ENCODE results near the gene RAPH1.
"Not testable (repeated sequence)": the region's sequence is repeated elsewhere in the genome, so short reads cannot be mapped to it uniquely, and the experiment has no call there.

The RAPH1 gene

DNA sequence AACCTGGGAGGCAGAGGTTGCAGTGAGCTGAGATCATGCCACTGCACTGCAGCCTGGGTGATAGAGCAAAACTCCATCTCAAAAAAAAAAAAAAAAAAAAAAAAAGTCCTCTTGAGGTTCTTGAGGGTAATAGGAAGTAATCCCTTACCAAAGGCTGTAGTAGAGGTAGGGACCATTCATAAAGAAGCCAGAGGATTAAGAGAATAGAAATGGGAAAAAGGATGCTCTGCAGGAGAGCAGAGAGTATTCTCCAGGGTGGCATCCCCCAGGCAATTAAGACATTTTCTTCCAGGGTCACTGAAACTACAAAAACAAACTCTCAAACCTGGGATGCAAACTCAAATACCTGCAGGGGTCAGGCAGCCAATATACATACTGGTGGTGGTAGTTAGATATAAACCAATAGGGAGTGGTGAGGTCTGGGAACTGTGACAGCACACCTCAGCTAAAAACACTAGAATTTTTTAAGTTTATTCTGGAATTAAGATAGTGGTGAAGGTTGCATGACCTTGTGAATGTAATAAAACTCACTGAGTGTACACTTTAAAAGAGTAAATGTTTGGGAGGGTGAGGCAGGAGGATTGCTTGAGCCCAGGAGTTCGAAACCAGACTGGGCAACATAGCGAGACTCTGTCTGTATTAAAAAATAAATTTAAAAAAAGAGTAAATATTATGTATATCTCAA lies 24.7 kb downstream of the RAPH1 start:
- Histone ChIP-seq H4K20me1 (ENCODE audit: insufficient read depth, low read length) (no peaks in the 10 kb centered on the region), H3K4me2 (ENCODE audit: low read length) (no peak overlapping the region), H3K9me3 (ENCODE audit: insufficient read depth, low read length) (no peaks in the 10 kb centered on the region), H3K4me3 (ENCODE audit: low read length) (no peak overlapping the region), H3K27ac (ENCODE audit: low read length) (no peak overlapping the region), H3K36me3 (replicated peaks; ENCODE audit: low read depth, low read length) (no peaks in the 10 kb centered on the region), H3K79me2 (ENCODE audit: low read length) (no peaks in the 10 kb centered on the region), H3K27me3 (ENCODE audit: low read depth, low read length) (peaks cover 4% of the 10 kb centered on the region; the same call in 1 of the 2 replicates), H2AFZ (ENCODE audit: low read depth, low read length) (no peak overlapping the region), H3K9ac (ENCODE audit: low read length) (no peak overlapping the region), H3K4me1 (ENCODE audit: low read length) (peaks cover 12% of the 10 kb centered on the region)
- no peak for TF ChIP-seq EZH2phosphoT487 (IDR thresholded peaks at IDR 0.05; ENCODE audit: low read depth)
- TF ChIP-seq, protein P1, sequence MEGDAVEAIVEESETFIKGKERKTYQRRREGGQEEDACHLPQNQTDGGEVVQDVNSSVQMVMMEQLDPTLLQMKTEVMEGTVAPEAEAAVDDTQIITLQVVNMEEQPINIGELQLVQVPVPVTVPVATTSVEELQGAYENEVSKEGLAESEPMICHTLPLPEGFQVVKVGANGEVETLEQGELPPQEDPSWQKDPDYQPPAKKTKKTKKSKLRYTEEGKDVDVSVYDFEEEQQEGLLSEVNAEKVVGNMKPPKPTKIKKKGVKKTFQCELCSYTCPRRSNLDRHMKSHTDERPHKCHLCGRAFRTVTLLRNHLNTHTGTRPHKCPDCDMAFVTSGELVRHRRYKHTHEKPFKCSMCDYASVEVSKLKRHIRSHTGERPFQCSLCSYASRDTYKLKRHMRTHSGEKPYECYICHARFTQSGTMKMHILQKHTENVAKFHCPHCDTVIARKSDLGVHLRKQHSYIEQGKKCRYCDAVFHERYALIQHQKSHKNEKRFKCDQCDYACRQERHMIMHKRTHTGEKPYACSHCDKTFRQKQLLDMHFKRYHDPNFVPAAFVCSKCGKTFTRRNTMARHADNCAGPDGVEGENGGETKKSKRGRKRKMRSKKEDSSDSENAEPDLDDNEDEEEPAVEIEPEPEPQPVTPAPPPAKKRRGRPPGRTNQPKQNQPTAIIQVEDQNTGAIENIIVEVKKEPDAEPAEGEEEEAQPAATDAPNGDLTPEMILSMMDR (IDR thresholded peaks at IDR 0.05; ENCODE audit: low read depth, low read length), result no peak

GRCh38 chr2:203503460-203503859 lies 31.6 kb downstream of the RAPH1 start:
- not testable (repeated sequence) for H3K4me1 ChIP-seq (ENCODE audit: low read length); H3K4me2 ChIP-seq (ENCODE audit: low read length); H3K9ac ChIP-seq (ENCODE audit: low read length); H3K4me3 ChIP-seq (ENCODE audit: low read length); H3K27me3 ChIP-seq (ENCODE audit: low read depth, low read length); H3K36me3 ChIP-seq (replicated peaks; ENCODE audit: low read depth, low read length); H3K9me3 ChIP-seq (ENCODE audit: insufficient read depth, low read length); H2AFZ ChIP-seq (ENCODE audit: low read depth, low read length); H4K20me1 ChIP-seq (ENCODE audit: insufficient read depth, low read length); H3K27ac ChIP-seq (ENCODE audit: low read length); H3K79me2 ChIP-seq (ENCODE audit: low read length)

- Histone ChIP-seq H3K4me3 (ENCODE audit: low read length) (no peak overlapping the region), H2AFZ (ENCODE audit: low read depth, low read length) (no peak overlapping the region), H3K4me2 (ENCODE audit: low read length) (no peak overlapping the region), H3K27ac (ENCODE audit: low read length) (no peak overlapping the region), H3K79me2 (ENCODE audit: low read length) (no peaks in the 10 kb centered on the region), H3K9me3 (ENCODE audit: insufficient read depth, low read length) (no peaks in the 10 kb centered on the region), H3K4me1 (ENCODE audit: low read length) (peaks cover 13% of the 10 kb centered on the region), H3K36me3 (replicated peaks; ENCODE audit: low read depth, low read length) (no peaks in the 10 kb centered on the region), H4K20me1 (ENCODE audit: insufficient read depth, low read length) (no peaks in the 10 kb centered on the region), H3K9ac (ENCODE audit: low read length) (no peak overlapping the region), H3K27me3 (ENCODE audit: low read depth, low read length) (no peaks in the 10 kb centered on the region)
- TF ChIP-seq EZH2phosphoT487 (IDR thresholded peaks at IDR 0.05; ENCODE audit: low read depth), result no peak
- TF ChIP-seq, protein P1 (IDR thresholded peaks at IDR 0.05; ENCODE audit: low read depth, low read length), result no peak
Measured at GRCh38 chr2:203501873-203502272, 33.2 kb downstream of the RAPH1 start.

- H3K4me3 ChIP-seq (ENCODE audit: low read length), result no peak overlapping the region
- no peak overlapping the region for H3K27ac ChIP-seq (ENCODE audit: low read length)
- no peaks in the 10 kb centered on the region for H3K9me3 ChIP-seq (ENCODE audit: insufficient read depth, low read length)
- H4K20me1 ChIP-seq (ENCODE audit: insufficient read depth, low read length), result no peaks in the 10 kb centered on the region
- no peaks in the 10 kb centered on the region for H3K36me3 ChIP-seq (replicated peaks; ENCODE audit: low read depth, low read length)
- no peak overlapping the region for H2AFZ ChIP-seq (ENCODE audit: low read depth, low read length)
- no peaks in the 10 kb centered on the region for H3K79me2 ChIP-seq (ENCODE audit: low read length)
- peaks cover 13% of the 10 kb centered on the region for H3K4me1 ChIP-seq (ENCODE audit: low read length)
- TF ChIP-seq EZH2phosphoT487 (IDR thresholded peaks at IDR 0.05; ENCODE audit: low read depth), result no peak
- TF ChIP-seq, protein P1 (IDR thresholded peaks at IDR 0.05; ENCODE audit: low read depth, low read length), result no peak
- H3K27me3 ChIP-seq (ENCODE audit: low read depth, low read length), result no peaks in the 10 kb centered on the region
- no peak overlapping the region for H3K9ac ChIP-seq (ENCODE audit: low read length)
- H3K4me2 ChIP-seq (ENCODE audit: low read length), result no peak overlapping the region
Measured at GRCh38 chr2:203500951-203501350, 34.1 kb downstream of the RAPH1 start.
